A673 (cell line): Measurements from ENCODE around the gene KATNB1. TPM values are rescaled to one million over a fixed set of nuclear protein-coding genes. Genes with fewer than 3 reads are reported as not detected.

Source experiments
- BruUV-seq: library from RNA; stranded (reverse); fragments of 400-500 nt; replicated peaks from 2 replicates; lab custom pipeline; 2021; lab: Mats Ljungman, UMichigan
- CTCF ChIA-PET: fragments of 300-600 bp; sonication (Branson Sonifier 250); formaldehyde crosslinking; loops from one replicate; lab custom pipeline; 2022; ENCODE audit warnings: antibody characterized with exemption; lab: Charles Lee
- POLR2A ChIA-PET: fragments of 300-600 bp; sonication (Branson Sonifier 250); formaldehyde crosslinking; loops from one replicate; lab custom pipeline; 2022; ENCODE audit warnings: antibody characterized with exemption; ENCODE audit not compliant: low non-redundant PET; lab: Charles Lee
- DNase-seq: peaks from one replicate; pipeline ENCODE4 v3.0.0-alpha.2; 2015; ENCODE audit warnings: low spot score
- H3K27ac ChIP-seq: fragments of 200-600 bp; sonication (generic); 2 replicates; pipeline ENCODE4 v1.5.1; 2016; ENCODE audit warnings: mixed run types, low read depth, mild to moderate bottlenecking, mixed read lengths, antibody characterized with exemption, low read length; ENCODE audit not compliant: poor library complexity, severe bottlenecking
- H3K27me3 ChIP-seq: fragments of 200-600 bp; sonication (generic); replicated peaks from 2 replicates; pipeline ENCODE4 v1.6.1; 2017; ENCODE audit warnings: mixed run types, low read depth, mild to moderate bottlenecking, mixed read lengths, antibody characterized with exemption, low read length; ENCODE audit not compliant: insufficient read depth, poor library complexity
- H3K36me3 ChIP-seq: fragments of 200-600 bp; sonication (generic); 2 replicates; pipeline ENCODE4 v1.6.1; 2016; ENCODE audit warnings: mixed run types, mild to moderate bottlenecking, mixed read lengths, antibody characterized with exemption, low read length; ENCODE audit not compliant: insufficient read depth, poor library complexity, severe bottlenecking
- H3K4me1 ChIP-seq: fragments of 200-600 bp; sonication (generic); 2 replicates; pipeline ENCODE4 v1.6.1; 2017; ENCODE audit warnings: mixed run types, mild to moderate bottlenecking, mixed read lengths, antibody characterized with exemption, low read length; ENCODE audit not compliant: insufficient read depth, poor library complexity, severe bottlenecking
- H3K4me3 ChIP-seq: fragments of 200-600 bp; sonication (generic); 2 replicates; pipeline ENCODE4 v1.5.1; 2016; ENCODE audit warnings: low read depth, mixed run types, mild to moderate bottlenecking, mixed read lengths, low read length; ENCODE audit not compliant: poor library complexity, severe bottlenecking
- H3K9me3 ChIP-seq: fragments of 200-600 bp; sonication (generic); 2 replicates; pipeline ENCODE4 v1.6.1; 2016; ENCODE audit warnings: mixed run types, low read depth, mild to moderate bottlenecking, mixed read lengths, antibody characterized with exemption, low read length; ENCODE audit not compliant: poor library complexity, severe bottlenecking
- EZH2 ChIP-seq: fragments of 200-600 bp; sonication (generic); IDR thresholded peaks from 2 replicates; pipeline ENCODE4 v1.6.1; 2017; ENCODE audit warnings: borderline replicate concordance, low read depth, mild to moderate bottlenecking, mixed read lengths, antibody characterized with exemption, low read length; ENCODE audit not compliant: poor library complexity, severe bottlenecking
- intact Hi-C: fragments of 100-400 bp; cut with micrococcal nuclease; formaldehyde crosslinking; loops from one replicate; pipeline ENCODE4 v1.10.0; 2022; ENCODE audit not compliant: unreplicated experiment
- total RNA-seq: library from RNA; stranded (reverse); gene quantifications from 2 replicates; pipeline ENCODE4 v1.2.3, GENCODE V29; 2021
- TF ChIP-seq, protein P1 (sequence below): fragments of 300-800, 200-600 bp; sonication (generic); conservative IDR thresholded peaks from 2 replicates; pipeline ENCODE4 v1.5.1; 2017; ENCODE audit warnings: low read depth, mild to moderate bottlenecking, antibody characterized with exemption, low read length, moderate library complexity, mixed read lengths

Gene KATNB1
- total RNA-seq, 1 experiment from 2014 or later: 55.7 TPM

GRCh38 chr16:57707331-57707730 is 28.2 kb upstream of the KATNB1 start:
- ChIA-PET CTCF (no interaction called here), POLR2A (no interaction called here)

GRCh38 chr16:57708168-57708567 is 27.4 kb upstream of the KATNB1 start:
- no peak overlapping the region for H3K27ac ChIP-seq
- H3K4me3 ChIP-seq: no peak overlapping the region
- H3K27me3 ChIP-seq: no peaks in the 10 kb centered on the region
- POLR2A ChIA-PET: no interaction called here
- H3K9me3 ChIP-seq: no peaks in the 10 kb centered on the region
- CTCF ChIA-PET: no interaction called here
- intact Hi-C loops: no loop called here
- H3K4me1 ChIP-seq: no peaks in the 10 kb centered on the region
- DNase-seq: no peak
- H3K36me3 ChIP-seq: no peaks in the 10 kb centered on the region
- no TSS peak for BruUV-seq
- TF ChIP-seq, protein P1, sequence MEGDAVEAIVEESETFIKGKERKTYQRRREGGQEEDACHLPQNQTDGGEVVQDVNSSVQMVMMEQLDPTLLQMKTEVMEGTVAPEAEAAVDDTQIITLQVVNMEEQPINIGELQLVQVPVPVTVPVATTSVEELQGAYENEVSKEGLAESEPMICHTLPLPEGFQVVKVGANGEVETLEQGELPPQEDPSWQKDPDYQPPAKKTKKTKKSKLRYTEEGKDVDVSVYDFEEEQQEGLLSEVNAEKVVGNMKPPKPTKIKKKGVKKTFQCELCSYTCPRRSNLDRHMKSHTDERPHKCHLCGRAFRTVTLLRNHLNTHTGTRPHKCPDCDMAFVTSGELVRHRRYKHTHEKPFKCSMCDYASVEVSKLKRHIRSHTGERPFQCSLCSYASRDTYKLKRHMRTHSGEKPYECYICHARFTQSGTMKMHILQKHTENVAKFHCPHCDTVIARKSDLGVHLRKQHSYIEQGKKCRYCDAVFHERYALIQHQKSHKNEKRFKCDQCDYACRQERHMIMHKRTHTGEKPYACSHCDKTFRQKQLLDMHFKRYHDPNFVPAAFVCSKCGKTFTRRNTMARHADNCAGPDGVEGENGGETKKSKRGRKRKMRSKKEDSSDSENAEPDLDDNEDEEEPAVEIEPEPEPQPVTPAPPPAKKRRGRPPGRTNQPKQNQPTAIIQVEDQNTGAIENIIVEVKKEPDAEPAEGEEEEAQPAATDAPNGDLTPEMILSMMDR: no peak
- no peak for TF ChIP-seq EZH2

More at GRCh38 chr16:57707331-57707730, 28.2 kb upstream of the KATNB1 start:
- Histone ChIP-seq H3K27me3 (no peaks in the 10 kb centered on the region), H3K27ac (no peak overlapping the region), H3K4me3 (no peak overlapping the region), H3K9me3 (no peaks in the 10 kb centered on the region), H3K36me3 (no peaks in the 10 kb centered on the region), H3K4me1 (no peaks in the 10 kb centered on the region)
- BruUV-seq: no TSS peak
- no peak for DNase-seq
- intact Hi-C loops: no loop called here
- TF ChIP-seq, protein P1: no peak
- no peak for TF ChIP-seq EZH2

DNA sequence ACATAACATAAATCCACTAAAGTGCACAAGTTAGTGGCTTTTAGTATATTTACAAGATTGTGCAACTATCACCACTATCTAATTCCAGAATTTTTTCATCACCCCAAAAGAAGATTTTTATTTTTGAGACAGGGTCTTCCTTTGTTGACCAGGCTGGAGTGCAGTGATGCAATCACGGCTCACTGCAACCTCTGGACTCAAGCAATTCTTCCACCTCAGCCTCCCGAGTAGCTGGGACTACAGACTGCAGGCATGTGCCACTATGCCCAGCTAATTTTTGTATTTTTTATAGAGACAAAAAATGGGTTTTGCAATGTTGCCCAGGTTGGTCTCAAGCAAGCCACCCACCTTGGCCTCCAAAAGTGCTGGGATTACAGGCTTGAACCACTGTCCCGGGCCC is 25.9 kb upstream of the KATNB1 start:
- intact Hi-C loops: no loop called here
- H3K4me3 ChIP-seq: no peak overlapping the region
- no peak for TF ChIP-seq EZH2
- TF ChIP-seq, protein P1: no peak
- no peak for DNase-seq
- no peaks in the 10 kb centered on the region for H3K9me3 ChIP-seq
- H3K36me3 ChIP-seq: no peaks in the 10 kb centered on the region
- ChIA-PET CTCF (no interaction called here), POLR2A (interaction anchor here (0.7 kb wide), 2 partner anchors 10 to 33 kb away, joined by 7 to 12 read pairs; no protein-coding TSS in a partner anchor)
- H3K4me1 ChIP-seq: no peaks in the 10 kb centered on the region
- H3K27me3 ChIP-seq: no peaks in the 10 kb centered on the region
- H3K27ac ChIP-seq: no peak overlapping the region
- BruUV-seq: no TSS peak
